NCI-H128 (cell line): ENCODE results near the gene TFDP2.
"Not testable (repeated sequence)": the region's sequence is repeated elsewhere in the genome, so short reads cannot be mapped to it uniquely, and the experiment has no call there.

ENCODE experiments used
- DNase-seq: peaks from one replicate; lab custom pipeline; 2025; ENCODE audit not compliant: unreplicated experiment; lab: John Stamatoyannopoulos, UW

TFDP2 gene

DNA sequence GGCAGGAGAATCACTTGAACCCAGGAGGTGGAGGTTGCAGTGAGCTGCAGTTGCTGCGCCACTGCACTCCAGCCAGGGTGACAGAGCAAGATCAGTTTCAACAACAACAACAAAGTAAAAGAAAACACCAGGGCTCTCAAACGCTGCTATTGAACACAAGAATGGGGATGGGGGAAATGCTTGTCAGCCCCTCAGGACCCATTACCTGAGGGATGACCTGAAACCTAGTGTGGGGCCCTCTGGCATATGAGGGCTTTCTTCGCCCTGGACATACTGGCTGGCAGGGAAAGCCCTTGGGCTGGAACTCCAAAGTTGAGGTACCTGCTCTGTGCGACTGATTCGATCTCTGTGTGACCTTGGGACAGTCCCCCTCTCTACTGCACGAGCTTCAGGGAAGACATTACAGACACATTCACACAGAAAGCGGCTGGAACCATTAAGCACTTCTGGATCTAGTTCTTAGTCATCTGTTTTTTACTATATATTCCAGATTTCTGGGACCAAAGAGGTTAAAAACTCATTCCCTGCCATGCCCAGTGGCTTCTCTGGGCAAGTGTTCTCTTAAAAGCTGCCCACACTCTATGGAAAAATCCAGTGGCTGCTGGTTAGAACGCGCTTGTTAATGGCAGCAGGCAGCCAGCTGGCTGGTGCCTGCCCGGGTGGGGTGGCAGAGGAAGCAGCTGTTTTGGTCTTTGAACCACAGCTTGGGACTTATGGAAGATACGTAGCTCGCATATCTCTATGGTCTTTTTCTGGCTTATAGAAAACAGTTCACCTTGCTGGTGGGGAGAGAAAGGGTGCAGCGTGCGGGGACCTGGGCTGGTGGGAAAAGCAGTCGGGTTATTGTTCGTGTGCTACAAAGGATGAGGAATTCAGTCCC is 215.7 kb downstream of the TFDP2 start:
- no peak for DNase-seq

- no peak for DNase-seq
Observed at GRCh38 chr3:141930801-141931200, 218.5 kb downstream of the TFDP2 start.

- DNase-seq: no peak
Observed at GRCh38 chr3:141929341-141929995, 219.9 kb downstream of the TFDP2 start.

- DNase-seq: no peak
Observed at GRCh38 chr3:141928631-141929270, 220.6 kb downstream of the TFDP2 start.

GRCh38 chr3:141926929-141927328 is 222.4 kb downstream of the TFDP2 start:
- DNase-seq: no peak

GRCh38 chr3:141925677-141926076 is 223.7 kb downstream of the TFDP2 start:
- not testable (repeated sequence) for DNase-seq

DNA sequence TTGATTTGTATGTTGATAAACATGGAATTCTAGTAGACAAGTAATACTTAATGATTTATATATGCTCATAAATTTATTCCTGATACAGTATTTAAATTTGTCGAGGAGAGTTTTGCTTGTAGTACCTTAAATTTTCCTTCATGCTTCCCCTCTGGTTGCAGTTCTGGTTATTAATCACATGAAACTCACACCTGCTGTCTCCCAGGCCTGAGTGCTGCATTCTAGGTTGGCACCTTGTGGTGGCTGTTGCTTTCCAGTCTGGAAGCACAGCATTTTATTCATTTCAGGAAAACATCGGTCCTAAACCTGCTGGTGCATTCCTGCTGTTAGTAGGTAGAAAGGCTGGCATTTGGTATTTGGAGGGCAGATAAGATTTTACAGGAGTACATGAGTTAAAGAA is 228.0 kb downstream of the TFDP2 start:
- DNase-seq: no peak

DNA sequence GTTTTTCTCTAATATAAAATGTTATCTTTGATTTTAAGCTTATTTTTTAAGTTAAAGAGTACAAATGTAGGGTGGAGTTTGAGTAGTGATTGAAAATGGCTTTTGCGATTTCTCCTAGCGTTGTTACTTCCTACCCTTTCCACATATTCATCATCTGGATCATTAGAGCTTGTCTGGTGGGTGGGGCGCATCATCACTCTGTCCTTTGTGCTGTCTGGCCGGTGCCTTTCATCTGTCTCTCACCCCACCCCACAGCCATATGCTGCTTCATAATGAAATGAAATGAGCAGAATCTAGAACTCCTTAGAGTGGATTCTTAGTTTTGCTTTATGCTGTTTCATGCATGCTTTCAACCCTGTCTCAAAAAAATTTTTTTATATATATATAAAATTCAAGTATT is 228.6 kb downstream of the TFDP2 start:
- no peak for DNase-seq

GRCh38 chr3:141915766-141916165 is 233.6 kb downstream of the TFDP2 start:
- no peak for DNase-seq

- no peak for DNase-seq
Observed at GRCh38 chr3:141915016-141915415, 234.3 kb downstream of the TFDP2 start.

- DNase-seq: no peak
Observed at GRCh38 chr3:141914311-141914710, 235.0 kb downstream of the TFDP2 start.

DNA sequence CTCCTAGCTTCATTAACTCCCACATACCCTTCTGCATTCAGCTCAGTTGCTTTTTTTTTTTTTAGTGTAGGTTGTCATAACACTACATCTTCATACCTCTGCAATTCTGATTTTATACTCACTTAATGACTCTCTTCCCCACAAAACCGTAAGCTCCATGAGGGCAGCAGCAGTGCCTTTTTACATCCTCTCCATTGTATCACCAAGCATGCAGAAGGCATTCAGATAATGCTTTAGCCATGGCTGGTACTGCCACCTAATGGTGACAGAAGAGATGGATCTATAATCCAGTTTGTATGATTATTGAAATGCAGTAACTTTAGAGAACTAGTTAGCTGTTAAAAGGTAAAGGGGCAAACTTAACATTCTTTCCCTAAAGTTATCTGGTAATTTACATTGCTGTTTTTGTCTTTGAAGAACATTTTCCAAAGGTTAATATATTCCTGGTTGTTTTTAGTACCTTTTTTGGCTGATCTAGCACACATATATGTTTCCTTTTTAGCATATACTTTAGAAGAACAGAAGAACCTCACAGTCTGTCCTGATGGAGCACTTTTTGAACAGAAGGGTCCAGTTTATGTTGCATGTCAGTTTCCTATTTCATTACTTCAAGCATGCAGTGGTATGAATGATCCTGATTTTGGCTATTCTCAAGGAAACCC is 236.1 kb downstream of the TFDP2 start:
- DNase-seq: no peak

DNA sequence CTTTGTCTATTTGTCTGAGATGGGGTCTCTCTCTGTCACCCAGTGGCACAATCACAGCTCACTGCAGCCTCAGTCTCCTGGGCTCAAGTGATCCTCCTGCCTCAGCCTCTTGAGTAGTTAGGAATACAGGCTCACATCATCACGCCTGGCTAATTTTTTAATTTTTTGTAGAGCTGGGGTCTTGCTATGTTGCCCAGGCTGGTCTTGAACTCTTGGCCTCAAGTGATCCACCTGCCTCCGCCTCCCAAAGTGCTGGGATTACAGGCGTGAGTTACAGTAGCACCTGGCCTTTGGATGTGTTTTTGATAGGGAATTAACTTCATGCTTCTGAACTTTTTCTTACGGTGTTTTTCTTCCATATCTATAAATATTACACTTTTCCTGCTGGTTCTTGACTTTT is 239.4 kb downstream of the TFDP2 start:
- DNase-seq: not testable (repeated sequence)

GRCh38 chr3:141909408-141909807 is 239.9 kb downstream of the TFDP2 start:
- no peak for DNase-seq

GRCh38 chr3:141905129-141905528 is 244.2 kb downstream of the TFDP2 start:
- DNase-seq: no peak

GRCh38 chr3:141904203-141904602 is 245.1 kb downstream of the TFDP2 start:
- DNase-seq: no peak

- DNase-seq: no peak
Observed at GRCh38 chr3:141901914-141902313, 247.4 kb downstream of the TFDP2 start.

DNA sequence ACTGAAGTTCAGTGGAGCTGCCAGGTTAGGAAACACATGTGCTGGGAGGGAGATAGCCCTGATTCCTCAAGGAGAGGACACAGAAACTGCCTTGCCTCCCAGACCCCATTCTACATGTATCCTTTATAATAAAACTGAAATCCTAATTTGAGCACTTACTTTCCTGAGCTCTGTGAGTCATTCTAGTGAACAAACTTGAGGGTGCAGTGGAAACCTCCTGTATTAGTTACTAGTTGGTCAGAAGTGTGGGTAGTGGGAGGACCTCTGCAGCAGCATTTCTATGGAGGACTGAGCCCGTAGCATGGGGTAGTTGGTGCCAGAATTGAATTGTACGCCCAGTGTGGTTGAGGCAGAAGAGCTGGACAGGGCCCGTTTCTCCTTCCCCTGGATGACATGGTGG is 249.0 kb downstream of the TFDP2 start:
- no peak for DNase-seq

- no peak for DNase-seq
Observed at GRCh38 chr3:141898908-141899307, 250.4 kb downstream of the TFDP2 start.

DNA sequence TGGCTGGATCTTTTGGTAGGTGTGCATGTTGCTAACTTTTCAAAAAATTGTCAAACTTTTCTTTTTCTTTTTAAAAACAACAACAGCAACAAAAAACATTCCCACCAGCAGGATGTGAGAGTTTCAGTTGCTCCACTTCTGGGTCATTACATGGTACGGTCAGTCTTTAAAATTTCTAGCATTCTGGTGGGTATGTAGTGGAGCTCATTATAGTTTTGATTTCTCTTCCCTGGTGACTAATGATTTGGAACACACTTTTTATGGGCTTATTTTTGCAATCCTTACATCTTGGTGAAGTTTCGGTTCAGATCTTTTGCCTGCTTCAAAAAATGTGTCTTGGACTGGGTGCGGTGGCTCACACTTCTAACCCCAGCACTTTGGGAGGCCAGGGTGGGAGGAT is 253.6 kb downstream of the TFDP2 start:
- no peak for DNase-seq

DNA sequence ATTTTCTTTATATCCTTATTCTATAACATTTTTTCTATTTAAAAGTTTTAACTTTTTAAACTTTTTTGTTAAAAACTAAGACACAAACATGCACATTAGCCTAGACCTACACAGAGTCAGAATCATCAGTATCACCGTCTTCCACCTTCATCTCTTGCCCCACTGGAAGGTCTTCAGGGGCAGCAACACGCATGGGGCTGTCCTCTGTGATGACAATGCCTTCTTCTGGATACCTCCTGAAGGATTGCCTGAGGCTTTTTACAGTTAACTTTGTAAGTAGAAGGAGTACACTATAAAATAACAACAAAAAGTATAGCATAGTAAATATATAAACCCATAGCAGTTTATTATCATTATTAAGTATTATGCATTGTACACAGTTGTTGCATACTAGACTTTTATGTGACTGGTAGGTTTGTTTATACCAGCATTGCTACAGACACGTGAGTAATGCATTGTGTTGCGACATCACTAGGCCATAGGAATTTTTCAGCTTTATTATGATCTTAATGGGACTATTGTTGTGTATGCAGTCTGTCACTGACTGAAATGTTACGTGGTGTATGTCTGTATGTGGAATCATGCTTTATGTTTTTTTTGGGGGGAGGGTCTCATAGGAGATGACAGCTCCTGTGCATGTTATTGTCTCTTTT is 254.7 kb downstream of the TFDP2 start:
- no peak for DNase-seq
